GM19035 (cell line): Measurements from ENCODE around the gene HTR6.

Experiments
- ATAC-seq: cut with Tn5 transposase; IDR thresholded peaks from one replicate; pipeline ENCODE4 v1.9.1; 2021; ENCODE audit not compliant: unreplicated experiment

The HTR6 gene

GRCh38 chr1:19715334-19716203, 50.9 kb downstream of the HTR6 start:
- ATAC-seq = no peak

- no peak for ATAC-seq
Observed at GRCh38 chr1:19717467-19717866, 52.8 kb downstream of the HTR6 start.

GRCh38 chr1:19720174-19720573, 55.5 kb downstream of the HTR6 start:
- no peak for ATAC-seq

GRCh38 chr1:19720973-19721372, 56.3 kb downstream of the HTR6 start:
- no peak for ATAC-seq

- no peak for ATAC-seq
Observed at GRCh38 chr1:19723874-19724273, 59.2 kb downstream of the HTR6 start.

- ATAC-seq = no peak
Observed at GRCh38 chr1:19725606-19726005, 60.9 kb downstream of the HTR6 start.

GRCh38 chr1:19728413-19729145, 63.9 kb downstream of the HTR6 start:
- ATAC-seq = no peak

- no peak for ATAC-seq
Observed at GRCh38 chr1:19730232-19730631, 65.6 kb downstream of the HTR6 start.
